ENCODE measurements around the gene LY6G6C. TPM values are rescaled to one million over a fixed set of nuclear protein-coding genes. Genes with fewer than 3 reads are reported as not detected.

Gene LY6G6C
- total RNA-seq, 2 donors from 2014 or later: 0.29 to 0.38 TPM

GRCh38 chr6:31686483-31686882 is 35.1 kb downstream of the LY6G6C start:
- H3K4me3 Mint-ChIP-seq: no peak overlapping the region
- H3K27ac Mint-ChIP-seq: no peak overlapping the region

DNA sequence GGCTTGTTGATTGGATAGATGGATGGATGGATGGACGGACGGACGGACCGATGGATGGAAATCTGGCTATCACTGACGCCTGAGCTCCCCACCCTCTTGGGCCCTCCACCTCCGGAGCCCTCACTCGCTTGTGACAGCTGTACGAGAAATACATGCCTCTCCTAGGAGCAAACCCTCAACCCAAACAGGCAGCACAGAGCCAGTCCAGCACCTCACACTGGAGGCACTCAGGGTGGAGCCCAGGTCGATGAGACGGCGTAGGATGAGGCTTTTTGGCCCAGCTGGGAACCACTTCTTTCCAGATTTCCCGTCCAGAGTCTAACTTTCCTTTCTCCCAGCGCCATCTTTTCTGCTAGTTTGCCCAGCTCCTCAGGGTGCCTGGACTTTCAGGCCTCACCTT is 38.0 kb downstream of the LY6G6C start:
- H3K9me3 ChIP-seq (ENCODE audit: control insufficient read depth, low read length): no peaks in the 10 kb centered on the region
- Mint-ChIP-seq H3K36me3 (ENCODE audit: low read depth) (peaks cover 35% of the 10 kb centered on the region), H3K4me3 (peak overlapping the region; percentile 67), H3K27me3 (ENCODE audit: insufficient read depth) (peaks cover 17% of the 10 kb centered on the region), H3K27ac (peak overlapping the region; percentile 95), H3K4me1 (peaks cover 22% of the 10 kb centered on the region), H3K9me3 (no peaks in the 10 kb centered on the region)
- H3K27ac ChIP-seq (ENCODE audit: low read depth, low read length): no peak overlapping the region
- H3K4me3 ChIP-seq (ENCODE audit: low read length): peak overlapping the region; percentile 57
- no peak for DNase-seq
- H3K9ac ChIP-seq (ENCODE audit: extremely low read depth, low read length, poor library complexity, severe bottlenecking): no peak overlapping the region
- 82 to 85% methylated on average over 5 to 13 of the region's 13 CpGs for WGBS, 2 experiments (ENCODE audit: insufficient coverage in 1 of 2, insufficient read length in 1 of 2)
- TF ChIP-seq, protein P1, sequence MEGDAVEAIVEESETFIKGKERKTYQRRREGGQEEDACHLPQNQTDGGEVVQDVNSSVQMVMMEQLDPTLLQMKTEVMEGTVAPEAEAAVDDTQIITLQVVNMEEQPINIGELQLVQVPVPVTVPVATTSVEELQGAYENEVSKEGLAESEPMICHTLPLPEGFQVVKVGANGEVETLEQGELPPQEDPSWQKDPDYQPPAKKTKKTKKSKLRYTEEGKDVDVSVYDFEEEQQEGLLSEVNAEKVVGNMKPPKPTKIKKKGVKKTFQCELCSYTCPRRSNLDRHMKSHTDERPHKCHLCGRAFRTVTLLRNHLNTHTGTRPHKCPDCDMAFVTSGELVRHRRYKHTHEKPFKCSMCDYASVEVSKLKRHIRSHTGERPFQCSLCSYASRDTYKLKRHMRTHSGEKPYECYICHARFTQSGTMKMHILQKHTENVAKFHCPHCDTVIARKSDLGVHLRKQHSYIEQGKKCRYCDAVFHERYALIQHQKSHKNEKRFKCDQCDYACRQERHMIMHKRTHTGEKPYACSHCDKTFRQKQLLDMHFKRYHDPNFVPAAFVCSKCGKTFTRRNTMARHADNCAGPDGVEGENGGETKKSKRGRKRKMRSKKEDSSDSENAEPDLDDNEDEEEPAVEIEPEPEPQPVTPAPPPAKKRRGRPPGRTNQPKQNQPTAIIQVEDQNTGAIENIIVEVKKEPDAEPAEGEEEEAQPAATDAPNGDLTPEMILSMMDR (conservative IDR thresholded peaks at IDR 0.05): no peak
- H3K36me3 ChIP-seq (ENCODE audit: control insufficient read depth, insufficient read depth, low read length): peaks cover 35% of the 10 kb centered on the region
- H3K27me3 ChIP-seq (ENCODE audit: control insufficient read depth, insufficient read depth, low read length, poor library complexity, severe bottlenecking): peaks cover 7% of the 10 kb centered on the region
- peaks cover 7% of the 10 kb centered on the region for H3K4me1 ChIP-seq (ENCODE audit: control insufficient read depth, insufficient read depth, low read length)

More at GRCh38 chr6:31686483-31686882, 35.1 kb downstream of the LY6G6C start:
- Mint-ChIP-seq H3K36me3 (ENCODE audit: low read depth) (peaks cover 53% of the 10 kb centered on the region), H3K9me3 (no peaks in the 10 kb centered on the region), H3K27me3 (ENCODE audit: insufficient read depth) (peaks cover 10% of the 10 kb centered on the region), H3K4me1 (peaks cover 24% of the 10 kb centered on the region)
- H3K9me3 ChIP-seq (ENCODE audit: control insufficient read depth, low read length): no peaks in the 10 kb centered on the region
- 93 to 97% methylated on average over 3 to 5 of the region's 5 CpGs for WGBS, 2 experiments (ENCODE audit: insufficient coverage in 1 of 2, insufficient read length in 1 of 2)
- TF ChIP-seq, protein P1 (conservative IDR thresholded peaks at IDR 0.05): no peak
- DNase-seq: no peak
- peaks cover 53% of the 10 kb centered on the region for H3K36me3 ChIP-seq (ENCODE audit: control insufficient read depth, insufficient read depth, low read length)
- no peak overlapping the region for H3K9ac ChIP-seq (ENCODE audit: extremely low read depth, low read length, poor library complexity, severe bottlenecking)
- H3K4me1 ChIP-seq (ENCODE audit: control insufficient read depth, insufficient read depth, low read length): peaks cover 13% of the 10 kb centered on the region
- no peak overlapping the region for H3K27ac ChIP-seq (ENCODE audit: low read depth, low read length)
- H3K4me3 ChIP-seq (ENCODE audit: low read length): no peak overlapping the region
- H3K27me3 ChIP-seq (ENCODE audit: control insufficient read depth, insufficient read depth, low read length, poor library complexity, severe bottlenecking): peaks cover 5% of the 10 kb centered on the region

- Histone ChIP-seq H3K36me3 (ENCODE audit: control insufficient read depth, insufficient read depth, low read length) (peaks cover 11% of the 10 kb centered on the region), H3K4me1 (ENCODE audit: control insufficient read depth, insufficient read depth, low read length) (no peaks in the 10 kb centered on the region), H3K27me3 (ENCODE audit: control insufficient read depth, insufficient read depth, low read length, poor library complexity, severe bottlenecking) (peaks cover 7% of the 10 kb centered on the region), H3K4me3 (ENCODE audit: low read length) (peak overlapping the region; percentile 80), H3K9ac (ENCODE audit: extremely low read depth, low read length, poor library complexity, severe bottlenecking) (peak overlapping the region; percentile 44), H3K27ac (ENCODE audit: low read depth, low read length) (no peak overlapping the region), H3K9me3 (ENCODE audit: control insufficient read depth, low read length) (no peaks in the 10 kb centered on the region)
- Mint-ChIP-seq H3K27ac (peak overlapping the region; percentile 75), H3K27me3 (ENCODE audit: insufficient read depth) (peaks cover 17% of the 10 kb centered on the region), H3K36me3 (ENCODE audit: low read depth) (peaks cover 14% of the 10 kb centered on the region), H3K4me3 (peak overlapping the region; percentile 67), H3K9me3 (no peaks in the 10 kb centered on the region), H3K4me1 (peaks cover 16% of the 10 kb centered on the region)
- TF ChIP-seq, protein P1 (conservative IDR thresholded peaks at IDR 0.05): peak; percentile 12
- peak; percentile 80 for DNase-seq
- WGBS, 2 experiments (ENCODE audit: insufficient coverage in 1 of 2, insufficient read length in 1 of 2): 6 to 9% methylated on average over 6 to 40 of the region's 40 CpGs
Measured at GRCh38 chr6:31681135-31681671, 40.3 kb downstream of the LY6G6C start.

Data from endodermal cell (in vitro differentiated cells).